ENCODE results near the gene TPP2.

TPP2 gene

GRCh38 chr13:102593466-102593865, 3.3 kb upstream of the TPP2 start:
- no peak for DNase-seq (ENCODE audit: low read depth in 1 of 2, low spot score in 1 of 2)

DNA sequence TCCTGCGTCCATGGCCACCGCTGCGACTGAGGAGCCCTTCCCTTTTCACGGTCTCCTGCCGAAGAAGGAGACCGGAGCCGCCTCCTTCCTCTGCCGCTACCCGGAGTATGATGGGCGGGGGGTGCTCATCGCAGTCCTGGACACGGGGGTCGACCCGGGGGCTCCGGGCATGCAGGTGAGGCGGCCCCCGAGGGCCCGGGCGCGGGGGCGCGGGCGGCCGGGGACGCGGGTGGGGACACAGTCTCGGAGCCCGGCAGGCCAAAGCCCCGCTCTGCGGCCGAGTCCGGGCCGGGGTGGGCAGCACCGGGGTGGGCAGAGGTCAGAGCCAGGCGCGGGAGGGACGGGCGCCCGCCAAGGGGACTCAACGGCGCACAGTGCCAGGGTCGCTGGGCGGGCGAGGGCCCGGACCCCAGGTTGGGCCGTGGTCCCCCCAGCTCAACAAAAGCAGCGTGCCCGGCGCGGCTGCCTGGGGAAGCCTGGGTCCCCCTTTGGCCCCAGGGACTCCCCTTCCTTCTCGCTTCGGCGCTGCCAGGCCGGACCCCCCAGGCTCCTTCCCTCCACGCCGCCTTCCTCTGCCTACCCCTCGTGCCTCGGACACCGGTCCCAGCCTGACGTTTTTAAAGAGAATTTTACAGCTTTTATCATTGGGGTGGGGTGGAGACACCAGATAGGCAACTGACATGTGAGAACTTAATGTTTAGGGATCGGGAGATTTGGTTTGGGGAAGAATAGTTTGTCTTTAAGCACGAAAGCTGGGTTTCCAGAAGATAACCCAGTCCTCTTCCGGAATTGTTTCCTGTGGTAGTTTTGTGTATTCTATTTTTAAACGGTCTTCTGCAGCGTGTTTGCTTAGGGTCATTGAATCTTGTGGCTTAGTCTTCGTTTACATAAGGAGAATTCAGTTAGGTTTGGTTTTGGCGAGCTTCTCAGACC, 509 bp downstream of the TPP2 start:
- DNase-seq (ENCODE audit: low read depth in 1 of 2, low spot score in 1 of 2) = no peak

GRCh38 chr13:102598061-102598460, 1.3 kb downstream of the TPP2 start:
- DNase-seq (ENCODE audit: low read depth in 1 of 2, low spot score in 1 of 2) = no peak

- no peak for DNase-seq (ENCODE audit: low read depth in 1 of 2, low spot score in 1 of 2)
These were observed 2.7 kb downstream of the TPP2 start for GRCh38 chr13:102599426-102600012.

DNA sequence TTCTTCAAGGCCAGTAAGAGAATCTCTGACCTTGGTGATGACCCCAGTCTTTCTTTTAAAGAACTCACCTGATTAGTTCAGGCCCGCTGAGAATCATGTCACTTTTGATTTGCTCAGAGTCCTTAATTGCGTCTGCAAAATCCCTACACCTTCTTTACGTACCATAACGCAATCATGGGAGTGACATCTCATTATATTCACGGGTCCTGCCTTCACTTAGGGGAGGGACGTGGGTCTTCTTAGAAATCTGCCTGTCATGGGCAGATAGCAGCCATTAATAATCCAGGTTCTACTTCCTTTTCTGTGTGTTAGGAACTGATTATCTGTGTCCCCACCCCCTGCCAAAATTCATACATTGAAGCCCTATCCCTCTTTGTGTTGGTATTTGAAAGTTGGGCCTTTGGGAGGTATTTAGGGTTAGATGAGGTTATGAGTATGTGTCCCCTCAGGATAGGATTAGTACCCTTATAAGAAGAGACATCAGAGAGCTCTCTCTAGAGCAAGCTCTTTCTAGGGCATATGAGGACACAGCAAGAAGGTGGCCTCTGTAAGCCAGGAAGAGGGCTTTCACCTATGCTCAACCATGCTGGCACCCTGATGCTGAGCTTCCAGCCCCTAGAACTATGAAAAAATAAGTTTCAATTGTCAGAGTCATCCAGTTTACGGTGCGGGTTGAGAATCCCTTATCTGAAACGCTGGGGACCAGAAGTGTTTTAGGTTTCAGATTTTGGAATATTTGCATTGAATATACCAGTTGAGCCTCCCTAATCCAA, 9.9 kb downstream of the TPP2 start:
- no peak for DNase-seq (ENCODE audit: low read depth in 1 of 2, low spot score in 1 of 2)

DNA sequence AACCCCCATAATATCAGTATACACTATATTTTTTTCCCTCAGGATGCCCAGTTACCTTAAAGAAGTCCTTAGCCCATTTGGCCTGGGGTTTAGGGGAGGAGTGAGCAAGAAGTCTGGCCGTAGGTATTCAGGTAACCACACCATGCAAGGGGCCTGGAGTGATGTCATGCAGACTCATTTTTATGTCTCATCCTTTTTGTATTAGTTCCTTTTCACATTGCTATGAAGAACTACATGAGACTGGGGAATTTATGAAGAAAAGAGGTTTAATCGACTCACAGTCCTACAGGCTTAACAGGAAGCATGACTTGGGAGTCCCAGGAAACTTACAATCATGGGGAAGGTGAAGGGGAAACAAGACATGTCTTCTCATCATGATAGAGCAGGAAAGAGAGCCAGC, 12.2 kb downstream of the TPP2 start:
- DNase-seq (ENCODE audit: low read depth in 1 of 2, low spot score in 1 of 2) = no peak

- no peak for DNase-seq (ENCODE audit: low read depth in 1 of 2, low spot score in 1 of 2)
These were observed 12.9 kb downstream of the TPP2 start for GRCh38 chr13:102609696-102610095.

DNA sequence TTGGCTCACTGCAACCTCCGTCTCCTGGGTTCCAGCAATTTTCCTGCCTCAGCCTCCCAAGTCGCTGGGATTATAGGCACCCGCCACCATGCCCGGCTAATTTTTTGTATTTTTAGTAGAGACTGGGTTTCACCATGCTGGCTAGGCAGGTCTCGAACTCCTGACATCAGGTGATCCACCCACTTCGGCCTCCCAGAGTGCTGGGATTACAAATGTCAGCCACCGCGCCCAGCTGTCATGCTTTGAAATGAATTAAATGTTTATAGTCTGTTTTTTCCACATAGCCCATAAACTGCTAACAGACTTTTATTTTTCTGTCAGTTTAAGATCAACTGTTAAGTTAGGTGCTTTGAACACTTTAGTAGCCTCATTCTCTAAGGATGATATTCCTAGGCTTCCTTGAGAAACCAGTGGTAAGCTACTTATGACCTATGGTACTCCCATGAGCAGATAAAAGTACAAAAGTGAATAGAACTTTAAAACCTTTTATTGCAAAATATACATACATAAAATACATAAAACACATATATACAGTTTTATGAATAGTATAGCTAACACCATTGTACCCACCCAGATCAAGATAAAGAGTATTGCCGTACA, 13.6 kb downstream of the TPP2 start:
- DNase-seq (ENCODE audit: low read depth in 1 of 2, low spot score in 1 of 2) = no peak

GRCh38 chr13:102617697-102618350, 21.0 kb downstream of the TPP2 start:
- no peak for DNase-seq (ENCODE audit: low read depth in 1 of 2, low spot score in 1 of 2)

DNA sequence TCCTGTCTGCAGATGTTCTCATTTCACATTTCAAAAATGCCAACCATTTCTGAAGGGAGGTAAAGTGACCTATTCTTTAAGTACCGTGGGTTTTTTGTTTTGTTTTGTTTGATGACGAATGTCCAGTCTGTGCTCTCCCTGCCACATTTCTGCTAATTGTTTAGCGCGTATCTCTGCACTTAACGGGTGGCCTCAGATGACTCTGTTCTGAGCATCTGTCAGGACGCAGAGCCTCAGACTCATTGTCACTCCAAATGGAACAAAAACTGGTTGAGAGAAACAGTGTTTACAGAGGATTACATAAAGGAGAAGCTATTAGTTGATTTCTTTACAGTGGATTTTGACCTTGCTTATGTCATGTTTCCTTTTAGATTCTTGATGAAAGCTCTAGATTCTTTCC, 23.7 kb downstream of the TPP2 start:
- DNase-seq (ENCODE audit: low read depth in 1 of 2, low spot score in 1 of 2) = no peak

- DNase-seq (ENCODE audit: low read depth in 1 of 2, low spot score in 1 of 2) = no peak
These were observed 30.1 kb downstream of the TPP2 start for GRCh38 chr13:102626928-102627327.

GRCh38 chr13:102628559-102628958, 31.8 kb downstream of the TPP2 start:
- DNase-seq (ENCODE audit: low read depth in 1 of 2, low spot score in 1 of 2) = no peak

- no peak for DNase-seq (ENCODE audit: low read depth in 1 of 2, low spot score in 1 of 2)
These were observed 34.4 kb downstream of the TPP2 start for GRCh38 chr13:102631198-102631597.

DNA sequence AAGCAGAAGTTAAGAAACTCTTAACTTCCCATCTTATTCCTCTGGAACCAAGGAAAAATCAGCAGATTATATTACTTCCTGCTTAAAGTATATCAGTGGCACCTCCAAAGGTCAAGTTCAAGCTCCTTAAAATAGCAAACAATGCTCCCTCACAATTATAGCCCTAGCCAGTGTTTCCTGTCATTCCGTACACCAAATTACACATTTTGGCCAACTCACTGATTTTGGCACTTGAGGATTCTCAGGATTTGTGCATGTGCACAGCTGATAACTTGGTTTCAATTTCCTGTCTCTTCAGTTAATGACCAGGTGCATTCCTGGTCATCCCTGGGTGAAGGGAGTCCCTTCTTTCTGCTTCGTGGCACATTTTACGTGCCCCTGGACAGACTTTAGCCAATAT, 42.0 kb downstream of the TPP2 start:
- DNase-seq (ENCODE audit: low read depth in 1 of 2, low spot score in 1 of 2) = no peak

- DNase-seq (ENCODE audit: low read depth in 1 of 2, low spot score in 1 of 2) = no peak
These were observed 45.2 kb downstream of the TPP2 start for GRCh38 chr13:102642029-102642428.

GRCh38 chr13:102642475-102642874, 45.7 kb downstream of the TPP2 start:
- no peak for DNase-seq (ENCODE audit: low read depth in 1 of 2, low spot score in 1 of 2)

GRCh38 chr13:102643656-102644055, 46.9 kb downstream of the TPP2 start:
- DNase-seq (ENCODE audit: low read depth in 1 of 2, low spot score in 1 of 2) = no peak

GRCh38 chr13:102645701-102646100, 48.9 kb downstream of the TPP2 start:
- DNase-seq (ENCODE audit: low read depth in 1 of 2, low spot score in 1 of 2) = no peak

- no peak for DNase-seq (ENCODE audit: low read depth in 1 of 2, low spot score in 1 of 2)
These were observed 51.3 kb downstream of the TPP2 start for GRCh38 chr13:102648046-102648445.

- DNase-seq (ENCODE audit: low read depth in 1 of 2, low spot score in 1 of 2) = no peak
These were observed 53.7 kb downstream of the TPP2 start for GRCh38 chr13:102650444-102650843.

DNA sequence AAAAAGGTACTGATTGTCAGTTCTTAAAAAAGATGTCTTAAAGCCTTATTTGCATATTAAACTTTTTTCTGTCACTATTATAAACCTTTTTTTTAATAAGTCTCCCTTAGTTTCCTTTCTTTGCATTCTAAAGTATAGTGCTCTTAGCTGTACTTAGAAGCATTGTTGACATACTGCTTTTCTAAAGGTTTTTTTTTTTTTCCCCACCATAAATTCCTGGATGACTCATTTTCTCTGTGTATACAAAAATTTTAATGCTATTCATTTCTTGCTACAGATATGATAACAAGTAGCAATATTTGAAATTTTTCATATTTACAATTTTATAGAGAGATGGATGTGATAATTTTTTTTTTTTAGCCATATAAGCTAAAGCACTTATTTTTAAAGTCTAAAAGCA, 54.6 kb downstream of the TPP2 start:
- DNase-seq (ENCODE audit: low read depth in 1 of 2, low spot score in 1 of 2) = no peak

Data from activated CD4-positive, alpha-beta T cell treated with anti-CD3 and anti-CD28 coated beads, Interleukin-2, amount 50 U/mL, for 24 hours (primary cell).